H1 (cell line): ENCODE measurements around the gene MACF1.

Experiments
- BACH1 ChIP-seq: IDR thresholded peaks from 2 replicates; pipeline ENCODE4 v1.6.1; 2012; ENCODE audit warnings: low read length, improper control_type of control experiment
- BCL11A ChIP-seq, 2 experiments: IDR thresholded peaks; one replicate each; pipeline ENCODE4 v1.6.1; 2011; ENCODE audit warnings: low read depth in 2 of 2, low read length in 2 of 2, mild to moderate bottlenecking in 2 of 2
- CTCF ChIP-seq, 3 experiments: IDR thresholded peaks; 1 replicate in 2 of 3; 2 replicates in 1 of 3; pipeline versions ENCODE4 v1.5.1 to v1.6.1; 2011; ENCODE audit warnings: low read length in 3 of 3, mild to moderate bottlenecking in 3 of 3, inconsistent platforms in 2 of 3, low read depth in 1 of 3, moderate library complexity in 1 of 3; ENCODE audit not compliant: insufficient read depth in 1 of 3; ENCODE audit errors: control extremely low read depth in 1 of 3
- FOSL1 ChIP-seq: IDR thresholded peaks from 2 replicates; pipeline ENCODE4 v1.6.1; 2011; ENCODE audit warnings: mild to moderate bottlenecking, low read depth, low read length, moderate library complexity; ENCODE audit not compliant: insufficient read depth
- GABPA ChIP-seq: IDR thresholded peaks from 2 replicates; pipeline ENCODE4 v1.6.1; 2011; ENCODE audit warnings: mild to moderate bottlenecking, low read length, moderate library complexity, borderline replicate concordance; ENCODE audit not compliant: insufficient read depth
- GTF2F1 ChIP-seq: IDR thresholded peaks from 2 replicates; pipeline ENCODE4 v1.6.1; 2012; ENCODE audit warnings: low read depth, low read length, improper control_type of control experiment, borderline replicate concordance
- JUN ChIP-seq: IDR thresholded peaks from 2 replicates; pipeline ENCODE4 v1.6.1; 2011; ENCODE audit warnings: low read depth, mild to moderate bottlenecking, improper control_type of control experiment, low read length
- JUND ChIP-seq: IDR thresholded peaks from 2 replicates; pipeline ENCODE4 v1.6.1; 2011; ENCODE audit warnings: mild to moderate bottlenecking, improper control_type of control experiment, low read length
- POLR2AphosphoS5 ChIP-seq: IDR thresholded peaks from 2 replicates; pipeline ENCODE4 v1.6.1; 2011; ENCODE audit warnings: low read depth, low read length
- RXRA ChIP-seq: IDR thresholded peaks from 2 replicates; pipeline ENCODE4 v1.6.1; 2011; ENCODE audit warnings: low read depth, mild to moderate bottlenecking, low read length, moderate library complexity; ENCODE audit not compliant: insufficient read depth
- YY1 ChIP-seq: IDR thresholded peaks from 2 replicates; pipeline ENCODE4 v1.6.1; 2011; ENCODE audit warnings: low read depth, mild to moderate bottlenecking, low read length

- TF ChIP-seq CTCF (IDR thresholded peaks at IDR 0.05; ENCODE audit: control extremely low read depth in 1 of 3, insufficient read depth in 1 of 3, low read depth in 1 of 3, low read length in 3 of 3), result no peak
- TF ChIP-seq FOSL1, result no peak
- TF ChIP-seq POLR2AphosphoS5, result no peak
- no peak for TF ChIP-seq BCL11A (IDR thresholded peaks at IDR 0.05; ENCODE audit: low read depth in 2 of 2, low read length in 2 of 2)
- TF ChIP-seq JUN, result no peak
- no peak for TF ChIP-seq JUND
- TF ChIP-seq BACH1, result no peak
- no peak for TF ChIP-seq GABPA
- TF ChIP-seq GTF2F1, result no peak
- TF ChIP-seq RXRA, result no peak
- no peak for TF ChIP-seq YY1
Observed at GRCh38 chr1:39431927-39432326, 227.4 kb downstream of the MACF1 start.
